NCI-H1417 (cell line): ENCODE measurements around the gene MCRS1.
"Not testable (repeated sequence)": the region's sequence is repeated elsewhere in the genome, so short reads cannot be mapped to it uniquely, and the experiment has no call there.

Experiments used
- DNase-seq, 3 experiments: peaks; one replicate each; lab custom pipeline; 2025; lab: John Stamatoyannopoulos, UW

The MCRS1 gene

DNA sequence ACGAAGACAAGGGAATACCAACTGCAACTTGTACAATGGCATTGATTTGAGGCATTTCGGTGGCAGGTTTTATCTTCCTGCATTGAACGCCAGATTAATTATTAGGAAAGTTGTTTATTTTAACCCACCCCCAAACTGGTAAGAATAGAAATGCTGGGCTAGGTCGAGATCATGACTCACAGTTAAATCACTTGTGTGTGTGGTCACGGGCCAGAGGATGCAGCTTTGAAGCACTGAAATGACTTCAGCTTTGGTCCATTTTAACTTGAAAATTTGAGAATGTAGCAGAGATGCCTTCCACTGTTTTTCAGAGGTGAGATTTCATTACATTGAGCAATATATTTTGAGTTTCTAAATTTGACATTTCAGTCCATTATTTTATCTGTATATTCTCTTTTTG is 52.7 kb downstream of the MCRS1 start:
- DNase-seq: no peak

DNA sequence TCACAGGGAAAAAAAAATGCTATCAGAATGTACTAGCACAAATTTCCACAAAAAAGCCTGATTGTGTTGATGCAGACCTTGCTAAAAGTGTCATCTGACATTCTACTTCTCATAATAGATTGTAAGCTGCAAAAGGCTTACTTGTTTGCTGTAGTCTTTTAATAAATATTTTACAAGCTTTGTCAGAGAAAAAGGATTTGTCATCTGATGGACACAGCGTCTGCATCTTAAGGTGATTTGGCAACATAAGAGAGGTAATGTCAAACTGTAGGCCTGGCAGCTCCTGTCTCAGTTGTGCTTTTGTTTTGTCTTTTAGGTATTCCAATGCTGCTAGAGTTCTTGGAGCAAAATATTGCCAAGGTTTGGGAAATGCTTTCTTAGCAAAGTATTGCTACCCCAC is 55.4 kb downstream of the MCRS1 start:
- DNase-seq: no peak

DNA sequence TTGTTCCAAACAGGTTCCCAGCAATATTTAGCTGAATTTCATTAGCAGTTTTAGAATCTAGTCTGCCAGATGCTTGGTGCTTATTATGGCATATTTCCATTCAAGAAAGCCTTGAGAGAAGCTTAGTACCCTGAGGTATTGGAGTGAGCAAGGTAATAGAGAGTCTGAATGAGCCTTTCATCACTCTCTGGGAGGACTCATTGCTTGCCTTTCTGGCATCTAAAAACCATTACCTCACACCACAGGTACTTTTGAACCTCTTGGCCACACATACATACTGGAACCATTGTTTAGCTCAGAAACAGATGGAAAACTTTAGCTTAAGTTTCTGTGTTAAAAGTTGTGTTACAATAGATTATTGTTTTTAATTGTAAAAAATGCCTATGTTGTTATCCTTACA is 56.5 kb downstream of the MCRS1 start:
- DNase-seq: no peak

DNA sequence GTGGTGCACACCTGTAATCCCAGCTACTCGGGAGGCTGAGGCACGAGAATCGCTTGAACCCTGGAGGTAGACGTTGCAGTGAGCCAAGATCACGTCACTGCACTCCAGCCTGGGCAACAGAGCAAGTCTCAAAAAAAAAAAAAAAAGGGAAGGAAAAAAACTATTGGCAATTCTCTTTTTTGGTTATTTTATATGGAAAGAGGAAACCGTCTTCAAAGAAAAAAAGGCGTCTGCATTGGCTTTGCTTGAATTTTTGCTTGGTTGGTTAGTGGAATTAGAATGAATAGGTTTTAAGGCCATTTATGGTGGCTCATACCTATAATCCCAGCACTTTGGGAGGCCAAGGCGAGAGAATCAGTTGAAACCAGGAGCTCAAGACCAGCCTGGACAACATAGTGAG is 58.3 kb downstream of the MCRS1 start:
- DNase-seq: not testable (repeated sequence)
